Gastroesophageal sphincter (tissue), 3 donors: Measurements from ENCODE around the gene TMEM87A.

ENCODE experiments used
- CTCF ChIP-seq, 4 experiments: fragments of 200-600 bp in 2 of 4; fragments of 450-650 bp in 2 of 4; sonication (generic) in 1 of 4; IDR thresholded peaks; one replicate each; pipeline ENCODE4 v1.5.1; 2017 to 2019; ENCODE audit warnings: antibody characterized with exemption in 4 of 4, mild to moderate bottlenecking in 2 of 4, moderate library complexity in 2 of 4
- POLR2A ChIP-seq, 2 donors: fragments of 450-650 bp; IDR thresholded peaks; one replicate each; pipeline ENCODE4 v1.6.1; 2017; ENCODE audit warnings: antibody characterized with exemption in 2 of 2, mild to moderate bottlenecking in 2 of 2, moderate library complexity in 1 of 2
- POLR2AphosphoS5 ChIP-seq: sonication (generic); formaldehyde crosslinking; IDR thresholded peaks from one replicate; pipeline ENCODE4 v1.6.1; 2017; ENCODE audit warnings: antibody characterized with exemption

- TF ChIP-seq POLR2A (IDR thresholded peaks at IDR 0.05) (no peak), CTCF (IDR thresholded peaks at IDR 0.05) (no peak), POLR2AphosphoS5 (no peak)
Measured at GRCh38 chr15:42284551-42284950, 11.3 kb upstream of the TMEM87A start.
